ENCODE measurements around the gene EIF5. TPM values are rescaled to one million over a fixed set of nuclear protein-coding genes. Genes with fewer than 3 reads are reported as not detected.

Gene EIF5
- total RNA-seq, 1 donor from 2014 or later, result 228 TPM

DNA sequence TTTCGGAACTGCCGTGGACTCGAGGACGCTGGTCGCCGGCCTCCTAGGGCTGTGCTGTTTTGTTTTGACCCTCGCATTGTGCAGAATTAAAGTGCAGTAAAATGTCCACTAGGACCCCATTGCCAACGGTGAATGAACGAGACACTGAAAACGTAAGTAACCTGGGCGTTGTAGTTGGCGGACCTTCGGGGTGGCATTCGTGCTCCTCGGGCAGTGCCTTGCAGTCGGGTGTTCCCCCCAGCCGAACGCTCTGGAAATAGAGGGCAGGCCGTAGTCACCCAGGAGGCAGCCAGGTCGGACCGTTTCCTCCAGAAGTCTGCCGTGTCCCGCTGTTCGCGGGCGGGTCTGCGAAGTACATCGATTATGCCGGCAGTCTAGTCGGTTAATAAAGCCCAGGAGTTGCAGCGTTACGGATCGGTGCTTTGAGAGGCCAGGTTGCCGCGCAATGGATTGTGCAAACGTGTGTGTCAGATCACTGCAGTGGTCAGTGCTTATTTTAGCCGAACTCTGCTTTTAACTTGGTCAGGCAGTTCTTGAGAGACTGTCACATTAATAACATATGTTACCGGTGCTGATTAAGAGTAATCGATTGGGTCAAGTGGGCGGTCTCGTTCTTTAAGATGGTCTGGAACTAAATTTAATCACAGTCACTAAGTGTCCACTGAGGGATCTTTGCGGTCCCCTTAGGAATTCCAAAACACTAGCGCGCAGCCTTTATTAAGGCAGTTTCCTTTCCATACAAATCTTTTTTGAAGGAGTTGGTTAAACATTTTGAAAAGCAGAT, 52.1 kb downstream of the EIF5 start:
- TF ChIP-seq, protein P1, sequence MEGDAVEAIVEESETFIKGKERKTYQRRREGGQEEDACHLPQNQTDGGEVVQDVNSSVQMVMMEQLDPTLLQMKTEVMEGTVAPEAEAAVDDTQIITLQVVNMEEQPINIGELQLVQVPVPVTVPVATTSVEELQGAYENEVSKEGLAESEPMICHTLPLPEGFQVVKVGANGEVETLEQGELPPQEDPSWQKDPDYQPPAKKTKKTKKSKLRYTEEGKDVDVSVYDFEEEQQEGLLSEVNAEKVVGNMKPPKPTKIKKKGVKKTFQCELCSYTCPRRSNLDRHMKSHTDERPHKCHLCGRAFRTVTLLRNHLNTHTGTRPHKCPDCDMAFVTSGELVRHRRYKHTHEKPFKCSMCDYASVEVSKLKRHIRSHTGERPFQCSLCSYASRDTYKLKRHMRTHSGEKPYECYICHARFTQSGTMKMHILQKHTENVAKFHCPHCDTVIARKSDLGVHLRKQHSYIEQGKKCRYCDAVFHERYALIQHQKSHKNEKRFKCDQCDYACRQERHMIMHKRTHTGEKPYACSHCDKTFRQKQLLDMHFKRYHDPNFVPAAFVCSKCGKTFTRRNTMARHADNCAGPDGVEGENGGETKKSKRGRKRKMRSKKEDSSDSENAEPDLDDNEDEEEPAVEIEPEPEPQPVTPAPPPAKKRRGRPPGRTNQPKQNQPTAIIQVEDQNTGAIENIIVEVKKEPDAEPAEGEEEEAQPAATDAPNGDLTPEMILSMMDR (IDR thresholded peaks at IDR 0.05; ENCODE audit: unreplicated experiment), result no peak
- H3K27ac Mint-ChIP-seq (ENCODE audit: unreplicated experiment), result peak overlapping the region; percentile 95
- peak overlapping the region; percentile 100 for H3K4me3 Mint-ChIP-seq (ENCODE audit: unreplicated experiment)
- peak; percentile 16 for DNase-seq (ENCODE audit: low spot score)
- H3K27me3 Mint-ChIP-seq (ENCODE audit: unreplicated experiment), result peaks cover 11% of the 10 kb centered on the region
- H3K4me1 Mint-ChIP-seq (ENCODE audit: unreplicated experiment), result peaks cover 18% of the 10 kb centered on the region
- no peaks in the 10 kb centered on the region for H3K9me3 Mint-ChIP-seq (ENCODE audit: unreplicated experiment)
- H3K36me3 Mint-ChIP-seq (ENCODE audit: low read depth, unreplicated experiment), result peaks cover 6% of the 10 kb centered on the region

DNA sequence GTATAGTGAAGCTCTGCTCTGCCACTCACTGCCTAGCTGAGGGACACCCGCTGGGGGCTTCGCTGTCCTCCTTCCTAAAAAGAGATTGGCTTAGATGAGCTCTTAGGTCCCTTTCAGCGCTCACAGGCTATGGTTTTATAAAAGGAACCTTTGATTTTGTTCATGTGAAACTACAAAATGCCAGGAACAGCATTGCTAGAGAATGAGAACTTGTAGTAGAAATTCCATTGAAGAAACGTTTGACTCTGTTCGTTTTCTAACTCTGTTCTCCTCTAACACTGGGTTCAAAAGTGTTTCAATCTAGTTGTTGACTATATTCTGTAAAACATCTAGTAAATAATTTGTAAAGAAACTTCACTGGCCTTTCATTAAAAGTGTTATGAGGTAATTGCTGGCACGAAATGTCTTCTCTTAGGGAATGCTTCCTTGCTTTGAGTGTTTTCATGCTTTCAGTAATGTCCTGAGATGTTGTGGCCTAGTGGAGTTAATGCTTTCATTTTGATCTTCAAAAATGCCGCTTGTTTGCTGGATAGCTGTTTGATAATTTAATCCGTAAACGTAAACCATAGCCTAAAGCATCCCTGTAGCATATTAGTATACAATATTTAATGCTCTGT, 52.8 kb downstream of the EIF5 start:
- Mint-ChIP-seq H3K4me1 (ENCODE audit: unreplicated experiment) (peaks cover 18% of the 10 kb centered on the region), H3K4me3 (ENCODE audit: unreplicated experiment) (peak overlapping the region; percentile 100), H3K9me3 (ENCODE audit: unreplicated experiment) (no peaks in the 10 kb centered on the region), H3K27me3 (ENCODE audit: unreplicated experiment) (peaks cover 10% of the 10 kb centered on the region), H3K36me3 (ENCODE audit: low read depth, unreplicated experiment) (peaks cover 6% of the 10 kb centered on the region), H3K27ac (ENCODE audit: unreplicated experiment) (peak overlapping the region; percentile 62)
- no peak for DNase-seq (ENCODE audit: low spot score)
- TF ChIP-seq, protein P1 (IDR thresholded peaks at IDR 0.05; ENCODE audit: unreplicated experiment), result no peak

DNA sequence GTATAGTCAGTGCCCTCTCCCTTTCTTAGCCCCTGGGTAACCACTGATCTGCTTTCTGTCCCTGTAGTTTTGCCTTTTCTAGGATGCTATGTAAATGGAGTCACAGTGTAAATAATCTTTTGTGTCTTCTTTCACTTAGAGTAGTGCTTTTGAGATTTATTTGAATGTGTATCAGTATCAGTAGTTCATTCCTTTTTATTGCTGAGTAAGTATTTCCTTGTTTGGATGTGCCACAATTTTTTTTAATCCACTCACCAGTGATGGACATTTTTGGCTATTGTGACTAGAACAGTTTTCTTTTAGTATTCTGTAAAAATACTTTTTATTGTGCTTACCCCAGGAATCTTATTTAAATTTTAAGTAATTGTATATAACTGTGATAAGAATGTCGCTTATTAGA, 54.6 kb downstream of the EIF5 start:
- H3K4me1 Mint-ChIP-seq (ENCODE audit: unreplicated experiment), result peaks cover 22% of the 10 kb centered on the region
- TF ChIP-seq, protein P1 (IDR thresholded peaks at IDR 0.05; ENCODE audit: unreplicated experiment), result no peak
- peaks cover 6% of the 10 kb centered on the region for H3K36me3 Mint-ChIP-seq (ENCODE audit: low read depth, unreplicated experiment)
- no peak overlapping the region for H3K4me3 Mint-ChIP-seq (ENCODE audit: unreplicated experiment)
- no peaks in the 10 kb centered on the region for H3K9me3 Mint-ChIP-seq (ENCODE audit: unreplicated experiment)
- no peak overlapping the region for H3K27ac Mint-ChIP-seq (ENCODE audit: unreplicated experiment)
- peaks cover 9% of the 10 kb centered on the region for H3K27me3 Mint-ChIP-seq (ENCODE audit: unreplicated experiment)
- DNase-seq (ENCODE audit: low spot score), result no peak

DNA sequence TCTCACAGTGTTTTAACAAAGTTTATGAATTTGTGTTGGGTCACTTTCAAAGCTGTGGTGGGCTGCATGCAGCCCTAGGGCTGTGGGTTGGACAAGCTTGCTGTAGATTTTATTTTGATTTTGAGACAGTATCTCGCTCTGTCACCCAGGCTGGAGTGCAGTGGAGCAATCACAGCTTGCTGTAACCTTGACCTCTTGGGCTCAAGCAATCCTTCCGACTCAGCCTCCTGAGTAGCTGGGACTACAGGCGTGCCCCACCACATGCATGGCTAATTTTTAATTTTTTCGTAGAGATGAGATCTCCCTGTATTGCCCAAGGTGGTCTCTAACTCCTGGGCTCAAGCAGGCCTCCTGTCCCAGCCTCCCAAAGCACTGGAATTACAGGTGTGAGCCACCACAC, 56.6 kb downstream of the EIF5 start:
- H3K27me3 Mint-ChIP-seq (ENCODE audit: unreplicated experiment), result peaks cover 2% of the 10 kb centered on the region
- H3K27ac Mint-ChIP-seq (ENCODE audit: unreplicated experiment), result no peak overlapping the region
- no peak for DNase-seq (ENCODE audit: low spot score)
- no peak overlapping the region for H3K4me3 Mint-ChIP-seq (ENCODE audit: unreplicated experiment)
- peaks cover 32% of the 10 kb centered on the region for H3K4me1 Mint-ChIP-seq (ENCODE audit: unreplicated experiment)
- H3K36me3 Mint-ChIP-seq (ENCODE audit: low read depth, unreplicated experiment), result peaks cover 6% of the 10 kb centered on the region
- H3K9me3 Mint-ChIP-seq (ENCODE audit: unreplicated experiment), result no peaks in the 10 kb centered on the region
- TF ChIP-seq, protein P1 (IDR thresholded peaks at IDR 0.05; ENCODE audit: unreplicated experiment), result no peak

DNA sequence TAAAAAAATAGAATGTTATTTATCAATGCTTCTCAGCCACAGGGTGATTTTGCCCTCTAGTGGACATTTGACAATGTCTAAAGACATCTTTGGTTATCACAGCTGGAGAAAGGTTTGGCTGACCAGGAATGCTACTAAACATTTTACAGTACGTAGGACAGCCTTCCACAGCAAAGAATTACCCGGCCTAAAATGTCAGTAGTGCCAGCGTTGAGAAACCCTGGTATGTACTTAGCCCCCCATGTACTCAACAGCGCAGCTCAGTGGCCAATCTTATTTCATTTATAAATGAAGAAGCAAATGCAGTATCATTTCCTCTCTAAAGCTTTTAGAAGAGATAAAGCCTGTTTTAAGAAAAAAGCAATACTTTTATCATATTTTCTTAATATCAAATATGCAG, 57.0 kb downstream of the EIF5 start:
- peak; percentile 18 for DNase-seq (ENCODE audit: low spot score)
- Mint-ChIP-seq H3K4me3 (ENCODE audit: unreplicated experiment) (no peak overlapping the region), H3K27me3 (ENCODE audit: unreplicated experiment) (peaks cover 2% of the 10 kb centered on the region), H3K36me3 (ENCODE audit: low read depth, unreplicated experiment) (peaks cover 3% of the 10 kb centered on the region), H3K27ac (ENCODE audit: unreplicated experiment) (no peak overlapping the region), H3K4me1 (ENCODE audit: unreplicated experiment) (peaks cover 33% of the 10 kb centered on the region), H3K9me3 (ENCODE audit: unreplicated experiment) (no peaks in the 10 kb centered on the region)
- TF ChIP-seq, protein P1 (IDR thresholded peaks at IDR 0.05; ENCODE audit: unreplicated experiment), result peak; percentile 83
